HTR-8/SVneo (cell line): Measurements from ENCODE around the gene BBS2.
"Not testable (repeated sequence)": the region's sequence is repeated elsewhere in the genome, so short reads cannot be mapped to it uniquely, and the experiment has no call there.

Experiments used
- DNase-seq: peaks from one replicate; pipeline ENCODE4 v3.0.0; 2011; ENCODE audit warnings: low spot score, mixed read lengths; ENCODE audit not compliant: insufficient read length
- FAIRE-seq: peaks from 2 replicates; lab custom pipeline; 2011; peaks lifted over from hg19 to GRCh38; lab: Jason Lieb, UNC

BBS2 gene

GRCh38 chr16:56525236-56525635 lies 5.4 kb upstream of the BBS2 start:
- no peak for FAIRE-seq
- DNase-seq = no peak

- FAIRE-seq (no peak), DNase-seq (no peak)
These were observed 390 bp upstream of the BBS2 start for GRCh38 chr16:56520251-56520577.

GRCh38 chr16:56518425-56518824 lies 1.4 kb downstream of the BBS2 start:
- FAIRE-seq (no peak), DNase-seq (no peak)

GRCh38 chr16:56517206-56517605 lies 2.6 kb downstream of the BBS2 start:
- DNase-seq (no peak), FAIRE-seq (no peak)

GRCh38 chr16:56515665-56516064 lies 4.2 kb downstream of the BBS2 start:
- FAIRE-seq = no peak
- DNase-seq = no peak

GRCh38 chr16:56514845-56515244 lies 5.0 kb downstream of the BBS2 start:
- FAIRE-seq = no peak
- DNase-seq = no peak

- FAIRE-seq = no peak
- DNase-seq = peak; percentile 48
These were observed 5.9 kb downstream of the BBS2 start for GRCh38 chr16:56513972-56514371.

GRCh38 chr16:56513091-56513490 lies 6.7 kb downstream of the BBS2 start:
- no peak for DNase-seq
- no peak for FAIRE-seq

- no peak for DNase-seq
- FAIRE-seq = no peak
These were observed 7.8 kb downstream of the BBS2 start for GRCh38 chr16:56512025-56512424.

- FAIRE-seq (no peak), DNase-seq (no peak)
These were observed 9.3 kb downstream of the BBS2 start for GRCh38 chr16:56510544-56510943.

- no peak for FAIRE-seq
- no peak for DNase-seq
These were observed 12.9 kb downstream of the BBS2 start for GRCh38 chr16:56506941-56507340.

GRCh38 chr16:56505181-56505580 lies 14.6 kb downstream of the BBS2 start:
- FAIRE-seq (no peak), DNase-seq (no peak)

- DNase-seq (no peak), FAIRE-seq (no peak)
These were observed 26.0 kb downstream of the BBS2 start for GRCh38 chr16:56493815-56494214.

GRCh38 chr16:56493126-56493525 lies 26.7 kb downstream of the BBS2 start:
- no peak for FAIRE-seq
- no peak for DNase-seq

GRCh38 chr16:56491657-56492261 lies 28.1 kb downstream of the BBS2 start:
- FAIRE-seq (no peak), DNase-seq (no peak)

GRCh38 chr16:56488868-56489267 lies 31.0 kb downstream of the BBS2 start:
- not testable (repeated sequence) for DNase-seq, FAIRE-seq

- FAIRE-seq = no peak
- DNase-seq = no peak
These were observed 31.8 kb downstream of the BBS2 start for GRCh38 chr16:56488035-56488434.

- no peak for FAIRE-seq
- DNase-seq = no peak
These were observed 36.4 kb downstream of the BBS2 start for GRCh38 chr16:56483394-56483793.

- peak; percentile 16 for FAIRE-seq
These were observed 37.1 kb downstream of the BBS2 start for GRCh38 chr16:56482683-56483236.

GRCh38 chr16:56481468-56482122 lies 38.2 kb downstream of the BBS2 start:
- DNase-seq (no peak), FAIRE-seq (no peak)

More at GRCh38 chr16:56482683-56483236, 37.1 kb downstream of the BBS2 start:
- DNase-seq = no peak

GRCh38 chr16:56480776-56481467 lies 38.9 kb downstream of the BBS2 start:
- FAIRE-seq (no peak), DNase-seq (no peak)
